Chondrocyte (in vitro differentiated cells): ENCODE results near the gene LGI2. TPM values are rescaled to one million over a fixed set of nuclear protein-coding genes. Genes with fewer than 3 reads are reported as not detected.

Experiments used
- DNase-seq: peaks from one replicate; pipeline ENCODE4 v3.0.0; 2021; ENCODE audit warnings: mixed read lengths, low spot score
- H3K27ac Mint-ChIP-seq: one replicate; pipeline ENCODE4 v1.8.0; 2021; ENCODE audit warnings: mild to moderate bottlenecking, moderate library complexity, mixed read lengths; ENCODE audit not compliant: unreplicated experiment
- H3K27me3 Mint-ChIP-seq: 2 replicates; pipeline ENCODE4 v1.8.0; 2021; ENCODE audit warnings: low read depth, mixed read lengths
- H3K36me3 Mint-ChIP-seq: 2 replicates; pipeline ENCODE4 v1.8.0; 2021; ENCODE audit warnings: low read depth, mixed read lengths
- H3K4me1 Mint-ChIP-seq: 2 replicates; pipeline ENCODE4 v1.8.0; 2021; ENCODE audit warnings: low read depth, mild to moderate bottlenecking, mixed read lengths
- H3K4me3 Mint-ChIP-seq: one replicate; pipeline ENCODE4 v1.8.0; 2021; ENCODE audit warnings: mild to moderate bottlenecking, moderate library complexity, mixed read lengths; ENCODE audit not compliant: unreplicated experiment
- H3K9me3 Mint-ChIP-seq: 2 replicates; pipeline ENCODE4 v1.8.0; 2021; ENCODE audit warnings: low read depth, mixed read lengths
- CTCF ChIP-seq: fragments of 200-600 bp; sonication (generic); IDR thresholded peaks from 2 replicates; pipeline ENCODE4 v1.5.0; 2021; ENCODE audit warnings: antibody characterized with exemption, mild to moderate bottlenecking, moderate library complexity
- total RNA-seq: library from RNA; stranded (reverse); gene quantifications from 3 replicates; pipeline ENCODE4 v1.2.1, GENCODE V29; 2021

The LGI2 gene
- total RNA-seq, 1 donor from 2014 or later: 0.30 TPM

- H3K27me3 Mint-ChIP-seq: peaks cover 23% of the 10 kb centered on the region
- H3K4me3 Mint-ChIP-seq: no peak overlapping the region
- no peaks in the 10 kb centered on the region for H3K4me1 Mint-ChIP-seq
- no peaks in the 10 kb centered on the region for H3K9me3 Mint-ChIP-seq
- TF ChIP-seq CTCF: no peak
- H3K36me3 Mint-ChIP-seq: no peaks in the 10 kb centered on the region
- no peak overlapping the region for H3K27ac Mint-ChIP-seq
- no peak for DNase-seq
Measured at GRCh38 chr4:25011135-25011866, 19.4 kb downstream of the LGI2 start.

GRCh38 chr4:25007598-25007997, 23.1 kb downstream of the LGI2 start:
- no peaks in the 10 kb centered on the region for H3K36me3 Mint-ChIP-seq
- no peaks in the 10 kb centered on the region for H3K9me3 Mint-ChIP-seq
- peaks cover 22% of the 10 kb centered on the region for H3K27me3 Mint-ChIP-seq
- H3K4me3 Mint-ChIP-seq: no peak overlapping the region
- DNase-seq: no peak
- peaks cover 3% of the 10 kb centered on the region for H3K4me1 Mint-ChIP-seq
- TF ChIP-seq CTCF: no peak
- no peak overlapping the region for H3K27ac Mint-ChIP-seq

GRCh38 chr4:25002681-25003080, 28.1 kb downstream of the LGI2 start:
- Mint-ChIP-seq H3K4me1 (peaks cover 13% of the 10 kb centered on the region), H3K27me3 (peaks cover 13% of the 10 kb centered on the region), H3K36me3 (no peaks in the 10 kb centered on the region), H3K4me3 (no peak overlapping the region), H3K27ac (no peak overlapping the region), H3K9me3 (no peaks in the 10 kb centered on the region)
- no peak for TF ChIP-seq CTCF
- no peak for DNase-seq

DNA sequence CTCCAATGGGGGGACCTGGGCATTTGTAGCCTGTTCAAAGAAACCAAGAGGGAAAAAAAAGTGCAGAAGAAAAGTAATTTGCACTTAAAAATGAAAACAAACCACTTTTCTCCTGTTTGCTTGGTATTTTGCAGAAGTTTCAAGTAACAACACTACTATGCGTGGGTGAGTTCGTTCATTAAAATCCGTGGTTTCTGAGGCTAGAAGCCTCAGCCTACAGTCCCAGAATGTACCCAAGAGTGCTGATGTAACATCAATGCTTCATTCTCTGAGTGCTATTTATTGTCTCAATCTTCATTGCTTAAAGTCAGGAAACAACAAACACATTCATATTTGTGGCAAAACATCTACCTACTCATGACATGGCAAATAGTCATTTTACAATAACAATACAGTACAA, 29.2 kb downstream of the LGI2 start:
- H3K27me3 Mint-ChIP-seq: peaks cover 11% of the 10 kb centered on the region
- no peak for TF ChIP-seq CTCF
- H3K9me3 Mint-ChIP-seq: no peaks in the 10 kb centered on the region
- no peak overlapping the region for H3K27ac Mint-ChIP-seq
- no peak for DNase-seq
- no peak overlapping the region for H3K4me3 Mint-ChIP-seq
- H3K4me1 Mint-ChIP-seq: peaks cover 13% of the 10 kb centered on the region
- no peaks in the 10 kb centered on the region for H3K36me3 Mint-ChIP-seq

DNA sequence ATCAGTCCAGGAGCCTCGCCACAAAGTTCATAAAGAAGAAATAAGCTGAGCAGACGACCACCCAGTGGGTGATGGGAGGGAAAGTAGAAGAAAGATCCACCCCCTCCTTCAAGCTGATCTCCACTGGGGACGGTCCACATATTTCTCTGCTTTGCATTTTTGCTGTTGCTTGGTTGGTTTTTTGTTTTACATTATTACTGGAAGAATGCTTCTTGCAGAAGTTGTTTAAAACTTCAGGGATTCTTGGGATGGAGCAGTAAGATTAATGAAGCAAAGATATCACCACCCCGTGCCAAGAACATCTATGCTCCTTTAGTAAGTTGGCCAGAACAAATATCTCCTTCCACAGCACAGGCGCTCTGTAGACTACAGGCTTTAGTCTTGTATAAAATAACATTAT, 30.1 kb downstream of the LGI2 start:
- TF ChIP-seq CTCF: no peak
- Mint-ChIP-seq H3K27me3 (peaks cover 9% of the 10 kb centered on the region), H3K36me3 (no peaks in the 10 kb centered on the region), H3K9me3 (no peaks in the 10 kb centered on the region), H3K27ac (no peak overlapping the region), H3K4me1 (peaks cover 13% of the 10 kb centered on the region), H3K4me3 (no peak overlapping the region)
- DNase-seq: no peak
